Measurements from ENCODE around the gene KAZN.

DNA sequence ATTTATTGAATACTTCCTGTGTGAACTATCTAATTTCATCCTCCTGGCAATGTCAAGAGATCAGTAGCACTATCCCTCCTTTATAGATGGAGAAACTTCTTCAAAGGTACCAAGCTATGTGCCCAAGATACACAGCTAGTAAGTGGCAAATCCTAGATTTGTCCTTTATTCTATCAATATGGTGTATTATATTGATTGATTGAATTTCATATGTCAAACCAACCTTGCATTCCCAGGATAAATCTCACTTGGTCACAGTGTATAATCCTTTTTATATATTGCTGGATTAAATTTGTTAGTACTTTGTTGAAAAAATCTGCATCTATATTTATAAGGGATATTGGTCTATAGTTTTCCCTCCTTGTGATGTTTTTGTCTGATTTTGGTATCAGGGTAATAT is 506.3 kb downstream of the KAZN start:
- TF ChIP-seq, protein P1, sequence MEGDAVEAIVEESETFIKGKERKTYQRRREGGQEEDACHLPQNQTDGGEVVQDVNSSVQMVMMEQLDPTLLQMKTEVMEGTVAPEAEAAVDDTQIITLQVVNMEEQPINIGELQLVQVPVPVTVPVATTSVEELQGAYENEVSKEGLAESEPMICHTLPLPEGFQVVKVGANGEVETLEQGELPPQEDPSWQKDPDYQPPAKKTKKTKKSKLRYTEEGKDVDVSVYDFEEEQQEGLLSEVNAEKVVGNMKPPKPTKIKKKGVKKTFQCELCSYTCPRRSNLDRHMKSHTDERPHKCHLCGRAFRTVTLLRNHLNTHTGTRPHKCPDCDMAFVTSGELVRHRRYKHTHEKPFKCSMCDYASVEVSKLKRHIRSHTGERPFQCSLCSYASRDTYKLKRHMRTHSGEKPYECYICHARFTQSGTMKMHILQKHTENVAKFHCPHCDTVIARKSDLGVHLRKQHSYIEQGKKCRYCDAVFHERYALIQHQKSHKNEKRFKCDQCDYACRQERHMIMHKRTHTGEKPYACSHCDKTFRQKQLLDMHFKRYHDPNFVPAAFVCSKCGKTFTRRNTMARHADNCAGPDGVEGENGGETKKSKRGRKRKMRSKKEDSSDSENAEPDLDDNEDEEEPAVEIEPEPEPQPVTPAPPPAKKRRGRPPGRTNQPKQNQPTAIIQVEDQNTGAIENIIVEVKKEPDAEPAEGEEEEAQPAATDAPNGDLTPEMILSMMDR (IDR thresholded peaks at IDR 0.05; ENCODE audit: low read length) = no peak
- TF ChIP-seq EZH2 (optimal IDR thresholded peaks at IDR 0.05; ENCODE audit: low read depth, low read length) = no peak
- TF ChIP-seq EZH2phosphoT487 (IDR thresholded peaks at IDR 0.05; ENCODE audit: low read length) = no peak

Data from MM.1S (cell line).